ENCODE measurements around the gene LACC1. TPM values are rescaled to one million over a fixed set of nuclear protein-coding genes. Genes with fewer than 3 reads are reported as not detected.

LACC1 gene
- total and polyA plus RNA-seq, 2 of the 13 experiments (the other 11 are each of a cell fraction or from before 2014, with no cell fraction given): 0.92 to 1.7 TPM

GRCh38 chr13:43864921-43865320 is 14.8 kb upstream of the LACC1 start:
- H3K9me3 ChIP-seq (ENCODE audit: low read length): no peaks in the 10 kb centered on the region
- intact Hi-C loops (cut with micrococcal nuclease; ENCODE audit: unreplicated experiment): no loop called here
- no peak overlapping the region for H3K27ac ChIP-seq (ENCODE audit: extremely low read length, insufficient read depth, low read length)
- no peak overlapping the region for H3K4me3 ChIP-seq (replicated peaks in 1 of 3; ENCODE audit: insufficient read depth in 1 of 3, low read depth in 2 of 3, low read length in 3 of 3)
- no peak overlapping the region for H3K9ac ChIP-seq (ENCODE audit: insufficient read depth, low read depth, low read length)
- BruUV-seq (replicated peaks): no TSS peak
- no peak for FAIRE-seq
- no peaks in the 10 kb centered on the region for H4K20me1 ChIP-seq (ENCODE audit: insufficient read depth, low read length)
- WGBS (ENCODE audit: low lambda C conversion rate): 88% methylated on average over 4 of the region's 4 CpGs
- H3K4me1 ChIP-seq (ENCODE audit: insufficient read depth, low read length): no peaks in the 10 kb centered on the region
- no peak for ATAC-seq
- no peaks in the 10 kb centered on the region for H3K79me2 ChIP-seq (ENCODE audit: insufficient read depth, low read length)
- POLR2A ChIA-PET: no interaction called here
- no peaks in the 10 kb centered on the region for H3K36me3 ChIP-seq (replicated peaks in 1 of 2; ENCODE audit: control insufficient read depth in 1 of 2, insufficient read depth in 2 of 2, low read length in 2 of 2)
- no peak overlapping the region for H3K4me2 ChIP-seq (ENCODE audit: low read depth, low read length)
- H2AFZ ChIP-seq (ENCODE audit: low read length): no peak overlapping the region
- in situ Hi-C loops (cut with HindIII; ENCODE audit: extremely low pct_ligation_motif_present, low pct_unique_long_range_greater_than_20kb): no loop called here
- CTCF ChIA-PET (ENCODE audit: low intra/inter-chr PET ratio, low total read pairs): no interaction called here
- no peak for DNase-seq (ENCODE audit: low spot score)
- H3K27me3 ChIP-seq (ENCODE audit: control insufficient read depth in 1 of 2, insufficient read depth in 2 of 2, low read length in 2 of 2): no peaks in the 10 kb centered on the region; a peak in 1 of 5 replicates
- TF ChIP-seq NCOA1 (CRISPR knock-in tag; IDR thresholded peaks at IDR 0.05): no peak

GRCh38 chr13:43865892-43866291 is 13.8 kb upstream of the LACC1 start:
- TF ChIP-seq BATF2 (CRISPR knock-in tag; IDR thresholded peaks at IDR 0.05) (no peak), NFE2L2 (IDR thresholded peaks at IDR 0.05; ENCODE audit: low read length) (peak; percentile 54)
- Histone ChIP-seq H3K27ac (ENCODE audit: extremely low read length, insufficient read depth, low read length) (no peak overlapping the region), H4K20me1 (ENCODE audit: insufficient read depth, low read length) (no peaks in the 10 kb centered on the region), H3K4me3 (replicated peaks in 1 of 3; ENCODE audit: insufficient read depth in 1 of 3, low read depth in 2 of 3, low read length in 3 of 3) (no peak overlapping the region), H3K4me2 (ENCODE audit: low read depth, low read length) (no peak overlapping the region), H3K79me2 (ENCODE audit: insufficient read depth, low read length) (no peaks in the 10 kb centered on the region), H3K27me3 (ENCODE audit: control insufficient read depth in 1 of 2, insufficient read depth in 2 of 2, low read length in 2 of 2) (no peaks in the 10 kb centered on the region; a peak in 1 of 5 replicates), H3K9ac (ENCODE audit: insufficient read depth, low read depth, low read length) (no peak overlapping the region), H2AFZ (ENCODE audit: low read length) (no peak overlapping the region), H3K36me3 (replicated peaks in 1 of 2; ENCODE audit: control insufficient read depth in 1 of 2, insufficient read depth in 2 of 2, low read length in 2 of 2) (no peaks in the 10 kb centered on the region), H3K4me1 (ENCODE audit: insufficient read depth, low read length) (no peaks in the 10 kb centered on the region), H3K9me3 (ENCODE audit: low read length) (no peaks in the 10 kb centered on the region)
- no peak for ATAC-seq
- intact Hi-C loops (cut with micrococcal nuclease; ENCODE audit: unreplicated experiment) (no loop called here), in situ Hi-C loops (cut with HindIII; ENCODE audit: extremely low pct_ligation_motif_present, low pct_unique_long_range_greater_than_20kb) (no loop called here)
- ChIA-PET CTCF (ENCODE audit: low intra/inter-chr PET ratio, low total read pairs) (no interaction called here), POLR2A (no interaction called here)
- DNase-seq (ENCODE audit: low spot score): no peak
- FAIRE-seq: no peak
- BruUV-seq (replicated peaks): no TSS peak
- 89% methylated on average over 4 of the region's 4 CpGs for WGBS (ENCODE audit: low lambda C conversion rate)

All from HepG2 (cell line).